Right hindlimb (tissue), 1 donor: ENCODE data around the gene SLC2A9.
"Not testable (repeated sequence)": the region's sequence is repeated elsewhere in the genome, so short reads cannot be mapped to it uniquely, and the experiment has no call there.

Source experiments
- DNase-seq: peaks from one replicate; pipeline ENCODE4 v3.0.0-alpha.2; 2018

SLC2A9 gene

DNA sequence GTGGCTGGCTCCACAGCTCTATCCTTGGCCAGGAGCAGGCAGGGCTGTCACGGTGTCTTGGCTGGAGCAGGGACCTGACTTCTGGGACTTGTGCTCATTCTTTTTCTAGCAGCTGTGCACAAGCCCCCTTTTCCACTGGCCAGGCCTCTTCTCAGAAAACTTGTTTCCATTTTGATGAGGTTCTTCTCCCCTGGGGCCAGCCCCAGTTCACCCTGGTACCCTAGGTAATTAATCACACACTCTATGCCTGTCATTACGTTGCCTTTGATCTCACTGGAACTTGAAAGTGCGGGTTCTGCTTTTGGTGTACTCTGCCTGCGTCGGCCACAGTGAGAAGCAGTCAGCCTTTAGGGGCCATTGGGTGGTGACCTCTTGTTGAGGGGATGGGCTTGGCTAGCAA is 213.2 kb downstream of the SLC2A9 start:
- DNase-seq: no peak

DNA sequence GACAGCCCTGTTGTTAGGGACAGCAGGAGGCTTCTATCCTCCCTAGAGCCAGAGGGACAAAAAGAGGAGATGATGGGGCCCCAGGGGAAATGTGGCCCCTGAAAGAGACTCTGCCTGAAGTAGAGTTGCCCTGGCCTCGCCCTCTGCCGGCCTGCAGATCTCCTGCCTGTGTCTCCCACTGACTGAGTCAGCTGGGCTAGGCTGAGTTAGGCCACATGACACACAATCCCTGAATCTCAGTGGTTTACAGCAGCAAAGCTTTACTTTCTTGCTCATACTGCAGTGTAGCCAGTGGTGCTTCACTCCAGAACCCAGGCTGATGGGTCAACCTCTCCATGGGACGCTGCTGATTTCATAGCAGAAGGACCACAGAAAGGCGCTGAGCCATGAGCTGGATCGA is 216.4 kb downstream of the SLC2A9 start:
- no peak for DNase-seq

DNA sequence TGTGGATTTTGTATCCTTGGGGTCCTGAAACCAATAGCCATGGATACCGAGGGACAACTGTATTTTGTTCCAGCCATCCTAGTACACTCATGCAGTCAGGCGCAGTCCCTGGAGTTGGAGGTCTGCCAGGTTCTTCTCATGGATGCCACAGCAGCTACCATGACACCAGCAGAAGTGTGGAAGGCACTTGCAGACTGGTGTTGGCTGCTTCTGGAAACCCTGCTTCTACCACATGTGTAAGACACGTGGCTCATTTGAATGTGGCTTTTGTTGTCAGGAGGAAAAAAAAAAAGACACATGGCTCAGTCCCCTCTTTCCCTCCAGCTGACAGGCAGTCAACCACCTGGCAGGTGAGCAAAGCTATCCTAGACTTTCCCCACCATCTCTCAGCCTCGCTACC is 220.4 kb downstream of the SLC2A9 start:
- DNase-seq: no peak

DNA sequence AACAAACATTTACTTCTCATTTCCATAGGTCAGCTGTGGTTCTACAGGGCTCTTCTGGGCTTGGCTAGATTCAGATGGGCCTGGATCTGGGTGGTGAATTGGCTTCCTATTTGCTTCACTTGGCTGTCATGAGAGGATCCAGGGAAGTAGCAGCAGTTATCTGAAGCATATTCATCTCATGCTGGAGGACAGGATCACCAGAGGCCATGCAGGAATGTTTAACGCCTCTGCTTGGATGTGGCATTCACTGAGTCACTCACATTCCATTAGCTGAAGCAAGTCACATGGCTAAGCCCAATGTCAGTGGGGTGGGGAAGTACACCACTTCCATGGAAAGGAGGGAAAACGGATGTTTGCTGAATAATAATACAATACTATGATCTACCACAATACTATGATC is 224.7 kb downstream of the SLC2A9 start:
- DNase-seq: not testable (repeated sequence)

DNA sequence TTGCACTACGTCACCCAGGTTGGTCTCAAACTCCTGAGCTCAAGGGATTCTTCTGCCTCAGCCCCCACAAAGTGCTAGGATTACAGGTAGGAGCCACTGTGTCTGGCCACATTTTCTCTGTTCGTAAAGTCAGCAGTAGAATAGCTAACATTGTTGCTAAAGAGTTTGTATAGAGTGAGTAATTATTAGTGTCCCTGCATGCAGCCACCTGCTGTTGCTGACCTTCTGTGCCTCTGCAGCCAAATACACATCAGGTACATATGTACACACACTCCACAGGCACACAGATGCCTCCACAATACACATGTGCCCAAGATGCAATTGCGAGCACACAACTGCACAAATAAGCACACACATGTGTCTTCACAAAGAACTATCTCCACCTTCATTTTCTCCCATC is 228.9 kb downstream of the SLC2A9 start:
- DNase-seq: no peak

DNA sequence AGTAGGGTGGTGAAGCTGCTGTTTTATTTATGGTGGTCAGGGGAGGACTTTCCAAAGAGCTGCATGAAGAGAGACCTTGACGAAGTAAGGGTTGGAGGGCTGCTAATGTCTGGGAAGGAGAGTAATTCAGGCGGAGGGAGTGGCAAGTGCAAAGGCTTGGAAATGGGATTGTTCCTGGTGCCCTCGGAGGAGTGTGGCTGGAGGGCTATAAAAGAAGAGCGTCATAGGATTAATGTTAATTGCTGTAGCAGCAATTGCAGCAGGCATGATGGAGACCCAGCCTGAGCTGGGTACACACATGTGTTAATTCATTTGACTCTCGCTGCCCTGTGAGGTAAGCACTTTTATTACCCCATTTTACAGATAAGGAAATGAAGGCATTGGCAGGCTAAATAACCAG is 235.4 kb downstream of the SLC2A9 start:
- not testable (repeated sequence) for DNase-seq

DNA sequence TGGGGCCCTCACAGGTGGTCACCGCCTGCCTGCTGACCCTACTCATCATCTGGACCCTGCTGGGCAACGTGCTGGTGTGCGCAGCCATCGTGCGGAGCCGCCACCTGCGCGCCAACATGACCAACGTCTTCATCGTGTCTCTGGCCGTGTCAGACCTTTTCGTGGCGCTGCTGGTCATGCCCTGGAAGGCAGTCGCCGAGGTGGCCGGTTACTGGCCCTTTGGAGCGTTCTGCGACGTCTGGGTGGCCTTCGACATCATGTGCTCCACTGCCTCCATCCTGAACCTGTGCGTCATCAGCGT is 239.2 kb downstream of the SLC2A9 start:
- no peak for DNase-seq

DNA sequence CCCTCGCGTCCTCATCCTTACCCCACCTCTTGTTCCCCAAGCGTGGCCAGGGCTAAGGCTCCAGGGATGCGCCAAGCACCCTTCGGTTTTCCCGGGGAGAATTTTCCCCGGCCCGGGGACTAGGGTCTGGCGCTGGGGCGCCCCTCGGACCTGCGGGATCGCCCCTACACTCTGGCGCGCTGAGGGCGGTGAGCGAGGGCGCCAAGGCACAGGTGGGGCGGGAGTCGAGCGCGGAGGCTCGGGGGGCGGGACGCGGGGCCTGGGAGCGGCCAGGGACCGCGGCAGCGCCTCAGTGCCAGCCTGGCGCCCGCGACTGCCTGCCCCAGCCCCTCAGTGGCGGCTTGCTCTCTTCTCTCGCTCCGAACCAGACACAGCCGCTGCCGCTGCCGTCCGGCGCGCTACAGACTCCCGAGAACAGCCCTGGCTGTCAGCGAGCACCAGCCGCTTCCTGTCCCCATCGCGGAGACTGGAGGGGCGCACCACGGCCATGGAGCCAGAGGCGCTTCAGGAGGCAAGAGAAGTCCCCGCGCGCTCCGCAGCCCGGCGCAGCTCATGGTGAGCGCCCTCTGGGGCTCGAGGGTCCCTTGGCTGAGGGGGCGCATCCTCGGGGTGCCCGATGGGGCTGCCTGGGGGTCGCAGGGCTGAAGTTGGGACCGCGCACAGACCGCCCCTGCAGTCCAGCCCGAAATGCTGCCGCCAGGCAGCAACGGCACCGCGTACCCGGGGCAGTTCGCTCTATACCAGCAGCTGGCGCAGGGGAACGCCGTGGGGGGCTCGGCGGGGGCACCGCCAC is 239.8 kb downstream of the SLC2A9 start, which contains the start of gene DRD5:
Gene DRD5 (plus strand): TSS at position 292 of the 793 bp plus-strand sequence. CDS start 396 bp downstream, at position 688.
- DNase-seq: peak; percentile 36
